22Rv1 (cell line): Measurements from ENCODE around the gene PLEKHA5.

Experiments used
- H3K27ac ChIP-seq: fragments of 450-650 bp; 2 replicates; pipeline ENCODE4 v1.5.1; 2017
- ZFX ChIP-seq: fragments of 450-650 bp; IDR thresholded peaks from 2 replicates; pipeline ENCODE4 v1.6.1; 2017; ENCODE audit warnings: antibody characterized with exemption, borderline replicate concordance
- TF ChIP-seq, protein P1 (sequence below): fragments of 450-650 bp; IDR thresholded peaks from 2 replicates; pipeline ENCODE4 v1.5.1; 2017; ENCODE audit warnings: mild to moderate bottlenecking

The PLEKHA5 gene

GRCh38 chr12:19276767-19277166, 147.2 kb downstream of the PLEKHA5 start:
- TF ChIP-seq ZFX: no peak
- TF ChIP-seq, protein P1, sequence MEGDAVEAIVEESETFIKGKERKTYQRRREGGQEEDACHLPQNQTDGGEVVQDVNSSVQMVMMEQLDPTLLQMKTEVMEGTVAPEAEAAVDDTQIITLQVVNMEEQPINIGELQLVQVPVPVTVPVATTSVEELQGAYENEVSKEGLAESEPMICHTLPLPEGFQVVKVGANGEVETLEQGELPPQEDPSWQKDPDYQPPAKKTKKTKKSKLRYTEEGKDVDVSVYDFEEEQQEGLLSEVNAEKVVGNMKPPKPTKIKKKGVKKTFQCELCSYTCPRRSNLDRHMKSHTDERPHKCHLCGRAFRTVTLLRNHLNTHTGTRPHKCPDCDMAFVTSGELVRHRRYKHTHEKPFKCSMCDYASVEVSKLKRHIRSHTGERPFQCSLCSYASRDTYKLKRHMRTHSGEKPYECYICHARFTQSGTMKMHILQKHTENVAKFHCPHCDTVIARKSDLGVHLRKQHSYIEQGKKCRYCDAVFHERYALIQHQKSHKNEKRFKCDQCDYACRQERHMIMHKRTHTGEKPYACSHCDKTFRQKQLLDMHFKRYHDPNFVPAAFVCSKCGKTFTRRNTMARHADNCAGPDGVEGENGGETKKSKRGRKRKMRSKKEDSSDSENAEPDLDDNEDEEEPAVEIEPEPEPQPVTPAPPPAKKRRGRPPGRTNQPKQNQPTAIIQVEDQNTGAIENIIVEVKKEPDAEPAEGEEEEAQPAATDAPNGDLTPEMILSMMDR: no peak
- H3K27ac ChIP-seq: no peak overlapping the region

- TF ChIP-seq ZFX: no peak
- TF ChIP-seq, protein P1: no peak
- H3K27ac ChIP-seq: no peak overlapping the region
These were observed 148.2 kb downstream of the PLEKHA5 start for GRCh38 chr12:19277711-19278110.

- TF ChIP-seq, protein P1: no peak
- no peak for TF ChIP-seq ZFX
- H3K27ac ChIP-seq: no peak overlapping the region
These were observed 148.9 kb downstream of the PLEKHA5 start for GRCh38 chr12:19278407-19278806.

GRCh38 chr12:19282133-19282699, 152.7 kb downstream of the PLEKHA5 start:
- no peak overlapping the region for H3K27ac ChIP-seq
- TF ChIP-seq, protein P1: no peak
- TF ChIP-seq ZFX: no peak

- H3K27ac ChIP-seq: no peak overlapping the region
- TF ChIP-seq ZFX: no peak
- TF ChIP-seq, protein P1: no peak
These were observed 155.1 kb downstream of the PLEKHA5 start for GRCh38 chr12:19284658-19285057.

- H3K27ac ChIP-seq: no peak overlapping the region
- no peak for TF ChIP-seq ZFX
- TF ChIP-seq, protein P1: no peak
These were observed 156.4 kb downstream of the PLEKHA5 start for GRCh38 chr12:19285793-19286448.

DNA sequence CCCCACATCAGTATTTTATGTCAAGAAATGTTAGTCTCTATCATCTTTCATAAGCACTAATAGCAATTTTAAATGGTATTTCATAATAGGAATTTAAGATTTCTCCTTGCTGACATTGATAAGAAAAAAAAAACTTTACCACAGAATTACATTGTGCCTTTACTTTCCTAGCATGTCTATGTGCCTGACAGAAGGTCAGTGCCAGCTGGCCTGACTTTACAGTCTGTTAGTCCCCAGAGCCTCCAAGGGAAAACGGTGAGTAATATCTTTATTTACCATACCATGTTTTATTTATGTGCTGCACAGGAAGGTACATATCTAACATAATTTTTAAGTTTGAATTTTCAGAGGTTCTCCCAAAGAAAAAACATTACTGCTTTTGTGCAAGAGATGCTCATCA, 157.8 kb downstream of the PLEKHA5 start:
- H3K27ac ChIP-seq: no peak overlapping the region
- TF ChIP-seq, protein P1: no peak
- no peak for TF ChIP-seq ZFX
